ENCODE data around the gene NSUN5.

Gene NSUN5

GRCh38 chr7:73308665-73309214, at the start of gene NSUN5:
Gene NSUN5 (minus strand): TSS chr7:73308826. CDS start chr7:73308790, 36 bp downstream.
- TF ChIP-seq GATA2 (IDR thresholded peaks at IDR 0.05; ENCODE audit: low read depth, low read length) (no peak), GATA3 (IDR thresholded peaks at IDR 0.05; ENCODE audit: low read depth, low read length) (no peak)

- TF ChIP-seq GATA2 (IDR thresholded peaks at IDR 0.05; ENCODE audit: low read depth, low read length), result no peak
- no peak for TF ChIP-seq GATA3 (IDR thresholded peaks at IDR 0.05; ENCODE audit: low read depth, low read length)
Observed at GRCh38 chr7:73356159-73356558, 47.5 kb upstream of the NSUN5 start.

- TF ChIP-seq GATA3 (IDR thresholded peaks at IDR 0.05; ENCODE audit: low read depth, low read length) (no peak), GATA2 (IDR thresholded peaks at IDR 0.05; ENCODE audit: low read depth, low read length) (no peak)
Observed at GRCh38 chr7:73354821-73355220, 46.2 kb upstream of the NSUN5 start.

- TF ChIP-seq GATA2 (IDR thresholded peaks at IDR 0.05; ENCODE audit: low read depth, low read length), result no peak
- no peak for TF ChIP-seq GATA3 (IDR thresholded peaks at IDR 0.05; ENCODE audit: low read depth, low read length)
Observed at GRCh38 chr7:73354196-73354595, 45.6 kb upstream of the NSUN5 start.

- TF ChIP-seq GATA2 (IDR thresholded peaks at IDR 0.05; ENCODE audit: low read depth, low read length) (no peak), GATA3 (IDR thresholded peaks at IDR 0.05; ENCODE audit: low read depth, low read length) (no peak)
Observed at GRCh38 chr7:73353243-73353642, 44.6 kb upstream of the NSUN5 start.

GRCh38 chr7:73352784-73353183, 44.2 kb upstream of the NSUN5 start:
- TF ChIP-seq GATA3 (IDR thresholded peaks at IDR 0.05; ENCODE audit: low read depth, low read length) (no peak), GATA2 (IDR thresholded peaks at IDR 0.05; ENCODE audit: low read depth, low read length) (no peak)

GRCh38 chr7:73351447-73352167, 43.0 kb upstream of the NSUN5 start:
- no peak for TF ChIP-seq GATA3 (IDR thresholded peaks at IDR 0.05; ENCODE audit: low read depth, low read length)
- no peak for TF ChIP-seq GATA2 (IDR thresholded peaks at IDR 0.05; ENCODE audit: low read depth, low read length)

GRCh38 chr7:73350306-73351068, 41.9 kb upstream of the NSUN5 start:
- no peak for TF ChIP-seq GATA3 (IDR thresholded peaks at IDR 0.05; ENCODE audit: low read depth, low read length)
- TF ChIP-seq GATA2 (IDR thresholded peaks at IDR 0.05; ENCODE audit: low read depth, low read length), result no peak

- no peak for TF ChIP-seq GATA3 (IDR thresholded peaks at IDR 0.05; ENCODE audit: low read depth, low read length)
- no peak for TF ChIP-seq GATA2 (IDR thresholded peaks at IDR 0.05; ENCODE audit: low read depth, low read length)
Observed at GRCh38 chr7:73349763-73350162, 41.1 kb upstream of the NSUN5 start.

GRCh38 chr7:73345951-73346350, 37.3 kb upstream of the NSUN5 start:
- TF ChIP-seq GATA3 (IDR thresholded peaks at IDR 0.05; ENCODE audit: low read depth, low read length) (no peak), GATA2 (IDR thresholded peaks at IDR 0.05; ENCODE audit: low read depth, low read length) (no peak)

- TF ChIP-seq GATA2 (IDR thresholded peaks at IDR 0.05; ENCODE audit: low read depth, low read length) (no peak), GATA3 (IDR thresholded peaks at IDR 0.05; ENCODE audit: low read depth, low read length) (no peak)
Observed at GRCh38 chr7:73345538-73345937, 36.9 kb upstream of the NSUN5 start.

GRCh38 chr7:73343671-73344380, 35.2 kb upstream of the NSUN5 start:
- TF ChIP-seq GATA2 (IDR thresholded peaks at IDR 0.05; ENCODE audit: low read depth, low read length) (no peak), GATA3 (IDR thresholded peaks at IDR 0.05; ENCODE audit: low read depth, low read length) (no peak)

- TF ChIP-seq GATA3 (IDR thresholded peaks at IDR 0.05; ENCODE audit: low read depth, low read length), result no peak
- no peak for TF ChIP-seq GATA2 (IDR thresholded peaks at IDR 0.05; ENCODE audit: low read depth, low read length)
Observed at GRCh38 chr7:73342645-73343044, 34.0 kb upstream of the NSUN5 start.

GRCh38 chr7:73341877-73342276, 33.3 kb upstream of the NSUN5 start:
- no peak for TF ChIP-seq GATA2 (IDR thresholded peaks at IDR 0.05; ENCODE audit: low read depth, low read length)
- no peak for TF ChIP-seq GATA3 (IDR thresholded peaks at IDR 0.05; ENCODE audit: low read depth, low read length)
